ENCODE data around the gene C13orf42.

Gene C13orf42

DNA sequence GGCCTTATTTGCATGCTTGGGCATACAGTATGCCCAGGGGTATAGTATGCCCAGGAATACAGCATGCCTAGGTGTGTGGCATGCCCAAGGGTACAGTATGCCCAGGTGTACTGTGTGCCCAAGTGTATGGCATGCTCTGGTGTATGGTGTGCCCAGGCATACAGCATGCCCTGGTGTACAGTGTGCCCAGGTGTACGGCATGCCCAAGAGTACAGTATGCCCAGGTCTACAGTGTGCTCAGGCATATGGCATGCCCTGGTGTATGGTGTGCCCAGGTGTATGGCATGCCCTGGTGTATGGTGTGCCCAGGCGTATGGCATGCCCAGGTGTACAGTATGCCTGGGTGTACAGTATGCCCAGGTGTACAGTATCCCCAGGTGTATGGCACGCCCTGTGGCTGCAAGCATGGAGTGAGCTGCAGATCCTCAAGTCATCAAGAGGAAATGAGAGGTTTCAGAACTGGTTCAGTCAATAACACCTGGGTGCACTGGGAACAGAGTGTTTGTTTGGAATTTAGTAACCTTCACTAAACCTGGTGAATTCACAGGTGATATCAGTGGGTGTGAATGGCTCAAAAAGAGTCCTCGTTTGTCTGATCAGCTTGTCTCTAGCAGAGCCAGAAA is 7.8 kb upstream of the C13orf42 start:
- TF ChIP-seq, protein P1, sequence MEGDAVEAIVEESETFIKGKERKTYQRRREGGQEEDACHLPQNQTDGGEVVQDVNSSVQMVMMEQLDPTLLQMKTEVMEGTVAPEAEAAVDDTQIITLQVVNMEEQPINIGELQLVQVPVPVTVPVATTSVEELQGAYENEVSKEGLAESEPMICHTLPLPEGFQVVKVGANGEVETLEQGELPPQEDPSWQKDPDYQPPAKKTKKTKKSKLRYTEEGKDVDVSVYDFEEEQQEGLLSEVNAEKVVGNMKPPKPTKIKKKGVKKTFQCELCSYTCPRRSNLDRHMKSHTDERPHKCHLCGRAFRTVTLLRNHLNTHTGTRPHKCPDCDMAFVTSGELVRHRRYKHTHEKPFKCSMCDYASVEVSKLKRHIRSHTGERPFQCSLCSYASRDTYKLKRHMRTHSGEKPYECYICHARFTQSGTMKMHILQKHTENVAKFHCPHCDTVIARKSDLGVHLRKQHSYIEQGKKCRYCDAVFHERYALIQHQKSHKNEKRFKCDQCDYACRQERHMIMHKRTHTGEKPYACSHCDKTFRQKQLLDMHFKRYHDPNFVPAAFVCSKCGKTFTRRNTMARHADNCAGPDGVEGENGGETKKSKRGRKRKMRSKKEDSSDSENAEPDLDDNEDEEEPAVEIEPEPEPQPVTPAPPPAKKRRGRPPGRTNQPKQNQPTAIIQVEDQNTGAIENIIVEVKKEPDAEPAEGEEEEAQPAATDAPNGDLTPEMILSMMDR (conservative IDR thresholded peaks at IDR 0.05), result no peak
- H3K27ac ChIP-seq, result no peak overlapping the region

DNA sequence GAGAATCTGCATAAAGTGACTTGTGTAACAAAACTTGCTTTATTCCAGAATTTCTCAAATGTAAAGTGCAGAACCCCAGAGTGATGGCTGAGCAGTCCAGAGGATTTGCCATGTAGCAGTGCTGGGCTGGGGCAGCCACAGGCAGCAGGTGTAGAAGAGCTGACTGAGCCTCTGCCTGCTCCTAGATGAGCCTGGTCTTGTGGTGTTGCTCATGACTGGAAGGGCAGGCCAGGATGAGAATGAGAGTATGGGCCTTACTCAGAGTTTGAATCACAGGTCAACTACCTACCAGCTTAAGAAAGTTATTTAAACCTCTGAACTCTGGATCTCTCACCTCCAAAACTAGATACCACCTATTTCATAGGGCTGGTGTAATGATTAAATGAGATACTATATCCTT is 2.9 kb upstream of the C13orf42 start:
- TF ChIP-seq, protein P1 (conservative IDR thresholded peaks at IDR 0.05), result no peak
- H3K27ac ChIP-seq, result no peak overlapping the region

DNA sequence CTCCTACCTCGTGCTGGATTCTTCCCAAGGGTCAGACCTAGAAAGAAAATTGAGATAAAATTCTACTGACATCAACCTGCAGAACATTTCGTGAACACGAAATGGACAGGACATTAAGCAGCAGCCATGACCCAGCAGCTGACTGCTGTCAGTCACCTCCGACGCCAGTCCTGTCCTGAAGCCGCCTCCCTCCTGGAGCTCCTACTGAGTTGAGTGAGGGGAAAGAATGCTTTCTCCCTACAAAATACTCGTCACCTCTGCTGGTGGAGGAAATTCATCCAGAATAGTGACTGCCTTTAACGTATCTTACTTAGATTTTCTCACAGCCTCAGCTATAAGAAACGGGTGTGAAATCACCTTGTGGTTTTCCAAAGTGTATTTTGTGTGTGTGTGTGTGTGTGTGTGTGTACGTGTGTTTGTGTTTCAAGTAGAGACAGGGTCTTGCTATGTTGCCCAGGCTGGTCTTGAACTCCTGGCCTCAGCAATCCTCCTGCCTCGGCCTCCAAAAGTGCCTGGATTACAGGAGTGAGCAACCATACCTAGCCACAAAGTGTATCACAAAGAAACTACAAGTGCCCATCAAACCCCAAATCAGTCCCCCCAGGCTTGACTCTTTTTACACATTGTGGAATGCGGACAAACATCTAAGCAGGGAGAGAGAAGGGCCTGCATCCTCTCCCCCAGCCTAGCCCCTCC is 2.3 kb upstream of the C13orf42 start:
- TF ChIP-seq, protein P1 (conservative IDR thresholded peaks at IDR 0.05), result no peak
- no peak overlapping the region for H3K27ac ChIP-seq

DNA sequence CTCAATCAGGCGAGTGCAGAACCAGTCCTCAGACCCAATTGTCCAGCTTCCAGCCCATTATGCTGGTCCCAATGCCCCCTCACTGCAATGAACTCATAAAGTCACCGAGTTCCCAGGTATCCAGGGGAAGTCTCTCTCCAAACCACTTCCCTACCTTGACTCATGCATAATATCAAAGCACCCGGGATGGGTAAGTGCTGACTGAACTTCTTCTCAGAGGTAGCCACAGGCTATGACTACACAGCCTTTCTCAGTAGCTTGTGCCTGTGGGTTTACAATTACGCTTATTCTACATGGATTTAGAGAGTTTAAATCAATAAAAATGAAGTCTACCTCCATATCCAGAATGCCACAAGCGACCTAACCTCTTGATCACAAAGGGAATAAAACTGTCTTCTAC is 1.7 kb upstream of the C13orf42 start:
- TF ChIP-seq, protein P1 (conservative IDR thresholded peaks at IDR 0.05), result no peak
- H3K27ac ChIP-seq, result no peak overlapping the region

DNA sequence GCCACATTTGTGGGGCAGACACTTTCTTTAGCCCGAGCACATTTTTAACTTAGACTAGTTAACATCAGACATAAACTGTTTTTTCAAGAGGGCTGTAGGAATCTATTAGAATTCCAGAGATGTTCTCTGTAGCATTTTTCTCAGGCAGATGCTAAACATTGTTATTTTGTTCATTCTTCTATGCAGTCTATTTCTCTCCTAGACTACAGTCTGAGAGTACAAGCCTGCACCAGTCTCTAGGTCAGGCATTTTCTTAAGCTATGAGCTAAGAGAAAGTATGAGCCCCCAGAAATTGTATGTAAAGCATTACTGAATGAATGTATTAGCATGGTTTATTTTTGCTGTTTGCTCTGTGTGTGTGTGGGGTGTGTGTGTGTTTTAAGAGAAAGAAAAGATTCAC is 923 bp upstream of the C13orf42 start:
- TF ChIP-seq, protein P1 (conservative IDR thresholded peaks at IDR 0.05), result no peak
- H3K27ac ChIP-seq, result no peak overlapping the region

DNA sequence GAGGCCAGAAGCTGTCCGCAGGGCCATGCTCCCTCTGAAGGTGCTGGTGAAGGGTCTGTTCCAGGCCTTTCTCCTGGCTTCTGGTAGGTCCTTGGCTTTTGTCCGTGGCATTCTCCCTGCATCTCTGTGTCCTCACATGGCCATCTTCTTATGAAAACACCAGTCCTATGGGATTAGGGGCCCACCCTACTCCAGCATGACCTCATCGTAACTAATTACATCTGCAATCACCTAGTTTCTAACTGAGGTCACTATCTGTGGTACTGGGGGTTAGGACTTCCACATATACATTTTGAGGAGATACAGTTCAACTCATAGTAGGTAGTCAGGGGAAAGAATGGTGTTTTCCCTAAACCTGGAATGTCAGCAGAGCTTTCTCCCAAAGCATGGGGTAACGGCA is 3.1 kb downstream of the C13orf42 start:
- no peak overlapping the region for H3K27ac ChIP-seq
- TF ChIP-seq, protein P1 (conservative IDR thresholded peaks at IDR 0.05), result no peak

DNA sequence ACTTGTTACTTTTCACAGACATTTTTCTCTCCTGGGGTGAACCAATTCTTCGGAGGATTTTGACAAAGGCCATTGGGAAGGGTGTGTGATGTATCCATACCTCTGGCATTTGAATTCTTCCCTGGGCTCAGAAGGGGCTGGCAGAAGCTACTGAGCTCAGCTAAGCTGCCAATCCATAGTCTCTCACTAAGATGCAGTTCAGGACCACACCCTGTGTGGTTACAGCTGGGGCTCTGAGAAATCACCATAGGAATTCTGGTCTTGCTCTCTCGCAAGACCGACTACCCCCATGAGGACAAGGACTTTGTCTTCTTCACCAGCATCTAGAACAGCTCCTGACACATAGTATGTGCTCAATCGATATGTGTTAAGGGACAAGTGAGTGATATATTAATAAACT is 6.0 kb downstream of the C13orf42 start:
- TF ChIP-seq, protein P1 (conservative IDR thresholded peaks at IDR 0.05), result no peak
- H3K27ac ChIP-seq, result no peak overlapping the region
